GM12892 (cell line): ENCODE data around the gene FAM219A.
A peak's percentile ranks its signal among the peaks of the same experiment; 100 is the strongest.

ENCODE experiments used
- DNase-seq: peaks from one replicate; pipeline ENCODE4 v3.0.0; 2011; ENCODE audit not compliant: insufficient read length
- FAIRE-seq: peaks from 2 replicates; lab custom pipeline; 2011; peaks lifted over from hg19 to GRCh38; lab: Jason Lieb, UNC
- POLR2A ChIP-seq: IDR thresholded peaks from 2 replicates; pipeline ENCODE4 v1.6.1; 2011; ENCODE audit warnings: low read depth, low read length, control low read depth
- POLR2AphosphoS5 ChIP-seq: IDR thresholded peaks from 2 replicates; pipeline ENCODE4 v1.6.1; 2011; ENCODE audit warnings: low read depth, low read length, control low read depth
- TAF1 ChIP-seq: IDR thresholded peaks from 2 replicates; pipeline ENCODE4 v1.6.1; 2011; ENCODE audit warnings: low read depth, mild to moderate bottlenecking, control low read depth, low read length, borderline replicate concordance

The FAM219A gene

DNA sequence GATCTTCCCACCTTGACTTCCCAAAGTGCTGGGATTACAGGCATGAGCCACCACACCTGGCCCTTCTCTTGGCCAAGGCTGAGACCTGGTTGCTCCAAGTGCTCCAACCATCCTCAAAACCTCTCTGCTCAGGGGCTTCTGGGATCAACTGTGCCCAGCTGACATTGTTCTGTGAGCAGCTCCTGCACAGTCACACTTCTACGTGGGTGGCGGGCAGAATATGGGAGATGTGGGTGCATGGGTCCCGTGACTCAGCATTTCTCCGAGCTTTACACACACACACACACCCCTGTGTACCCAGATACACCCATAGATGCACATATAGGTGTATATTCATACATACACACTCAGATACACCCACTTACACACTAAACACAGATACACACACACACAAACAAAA is 71.1 kb downstream of the FAM219A start:
- DNase-seq (no peak), FAIRE-seq (no peak)
- TF ChIP-seq POLR2A (no peak), POLR2AphosphoS5 (no peak), TAF1 (no peak)

DNA sequence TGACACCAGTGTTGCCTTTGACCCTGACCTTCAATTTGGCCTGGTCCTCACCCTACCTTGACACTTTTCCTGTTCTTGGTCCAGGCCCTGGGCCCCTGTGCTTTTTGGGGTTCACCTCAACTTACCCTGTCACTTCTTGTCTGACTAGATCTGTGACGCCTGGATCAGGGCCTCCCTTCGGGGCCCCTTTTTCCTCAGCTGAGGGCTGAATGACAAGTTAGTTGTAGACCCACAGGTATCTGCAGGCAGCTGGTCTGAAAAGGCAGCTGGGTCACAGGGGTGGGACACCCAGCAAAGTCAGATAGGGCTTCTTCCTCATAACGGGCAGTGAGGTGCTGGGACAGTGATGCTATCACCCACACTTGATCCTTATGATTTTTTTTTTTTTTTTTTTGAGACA is 71.7 kb downstream of the FAM219A start:
- FAIRE-seq = no peak
- no peak for TF ChIP-seq TAF1
- no peak for TF ChIP-seq POLR2A
- no peak for TF ChIP-seq POLR2AphosphoS5
- DNase-seq = no peak

DNA sequence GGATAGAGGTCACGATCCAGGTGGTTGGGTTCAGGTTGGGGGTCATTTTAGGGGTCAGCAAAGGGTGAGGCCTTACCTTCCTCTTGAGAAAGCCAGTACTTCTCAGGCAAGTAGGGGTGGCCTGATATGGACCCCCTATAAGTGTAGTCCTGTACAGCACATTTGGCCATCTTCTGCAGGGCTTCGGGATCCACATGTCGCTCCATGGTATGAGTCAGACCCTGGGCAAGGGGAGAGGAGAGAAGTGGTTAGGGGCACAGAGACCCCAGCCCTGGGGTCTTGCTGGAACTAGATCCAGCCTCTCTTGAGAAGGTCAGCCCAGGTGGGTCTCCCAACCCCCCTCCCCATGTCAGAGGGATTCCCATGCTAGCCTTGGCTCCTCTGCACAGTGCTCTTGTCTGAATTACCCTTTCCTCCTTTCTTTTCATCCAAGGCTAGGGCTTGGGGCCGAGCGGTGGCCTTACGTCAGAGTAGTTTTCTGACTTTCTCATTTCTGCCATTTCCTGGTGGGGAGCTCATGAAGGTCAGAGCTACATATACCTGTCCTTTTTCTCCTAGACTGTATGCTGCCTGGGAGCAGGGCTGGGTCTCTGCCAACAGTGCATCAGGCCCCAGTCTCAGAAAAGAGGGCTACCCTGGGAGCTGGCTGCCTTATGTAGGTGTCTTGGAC is 72.7 kb downstream of the FAM219A start:
- TF ChIP-seq POLR2A (no peak), POLR2AphosphoS5 (no peak), TAF1 (no peak)
- FAIRE-seq = no peak
- no peak for DNase-seq

DNA sequence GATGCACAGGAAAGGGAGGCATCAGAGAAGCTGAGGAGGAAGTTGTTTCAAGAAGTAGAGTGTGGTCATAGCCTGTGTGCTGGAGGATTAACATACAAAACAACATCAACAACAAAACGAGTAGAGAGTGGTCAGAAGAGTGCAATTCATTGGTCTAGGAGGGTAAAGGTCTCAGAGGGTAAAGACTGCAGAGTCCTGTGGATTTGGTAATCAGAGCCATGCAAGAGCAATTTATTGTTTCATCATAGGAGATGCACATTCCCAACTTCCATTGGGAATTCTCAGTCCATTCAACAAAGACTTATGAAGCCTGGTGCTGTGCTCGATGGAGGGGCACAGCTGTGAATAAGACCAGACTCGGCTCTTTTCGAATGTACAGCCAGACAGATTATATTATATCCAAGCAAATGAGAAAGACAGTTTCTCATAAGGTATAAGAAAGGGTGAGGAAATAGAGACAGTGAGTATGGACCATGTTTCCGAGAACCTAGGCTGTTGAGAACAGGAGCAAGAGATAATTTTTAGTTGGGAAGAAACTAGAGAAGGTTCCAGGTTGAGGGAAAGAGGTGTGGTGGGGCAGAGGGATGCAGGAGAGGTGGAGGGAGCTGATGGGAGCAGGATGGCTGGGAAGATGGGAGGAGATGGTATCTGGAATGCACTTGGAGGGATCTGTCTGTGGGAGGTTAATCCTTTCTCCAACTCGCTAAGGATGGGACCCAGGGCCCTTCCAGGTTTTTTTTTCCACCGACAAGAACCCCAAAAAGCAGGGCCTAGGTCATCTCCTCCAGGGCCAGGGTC is 73.8 kb downstream of the FAM219A start:
- DNase-seq = no peak
- no peak for FAIRE-seq
- no peak for TF ChIP-seq POLR2AphosphoS5
- no peak for TF ChIP-seq TAF1
- no peak for TF ChIP-seq POLR2A

DNA sequence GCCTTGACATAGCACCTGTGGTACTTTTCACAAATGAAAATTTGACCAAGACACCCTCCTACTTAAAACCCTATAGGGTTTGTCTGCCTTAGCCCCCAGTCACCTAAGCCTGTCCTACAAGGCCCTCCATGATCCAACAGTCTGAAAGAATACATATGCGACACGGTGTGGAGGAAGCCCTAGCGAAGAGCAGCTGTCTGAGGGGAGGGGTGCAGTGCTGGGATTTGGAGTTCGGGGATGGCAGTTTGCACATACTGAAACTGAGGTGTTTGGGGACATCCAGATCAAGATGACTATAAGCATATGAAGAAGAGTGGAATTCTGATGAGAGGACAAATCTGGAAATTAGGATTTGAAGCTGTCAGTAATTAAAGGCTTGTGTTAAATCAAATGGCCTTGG is 74.5 kb downstream of the FAM219A start:
- TF ChIP-seq POLR2A (no peak), TAF1 (no peak), POLR2AphosphoS5 (no peak)
- DNase-seq (no peak), FAIRE-seq (no peak)

DNA sequence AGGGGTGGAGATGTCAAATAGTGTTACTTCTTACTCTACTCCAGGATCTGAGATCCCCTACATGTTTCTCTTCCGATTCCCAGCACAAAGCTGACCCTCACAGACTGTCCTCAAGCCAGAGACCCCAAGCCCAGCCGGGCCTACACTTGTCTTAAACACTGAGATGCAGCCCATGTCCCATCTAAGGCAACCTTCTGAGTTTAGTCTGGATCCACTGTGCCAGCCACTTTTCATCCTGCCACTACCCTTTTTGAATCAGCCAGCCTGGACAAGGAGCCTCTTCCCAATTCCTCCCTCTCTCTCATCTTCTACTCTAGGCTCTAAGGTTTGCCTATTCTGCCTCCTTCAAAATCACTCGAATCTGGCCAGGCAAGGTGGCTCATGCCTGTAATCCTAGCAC is 75.5 kb downstream of the FAM219A start:
- DNase-seq (no peak), FAIRE-seq (no peak)
- TF ChIP-seq POLR2A (no peak), TAF1 (no peak), POLR2AphosphoS5 (no peak)

DNA sequence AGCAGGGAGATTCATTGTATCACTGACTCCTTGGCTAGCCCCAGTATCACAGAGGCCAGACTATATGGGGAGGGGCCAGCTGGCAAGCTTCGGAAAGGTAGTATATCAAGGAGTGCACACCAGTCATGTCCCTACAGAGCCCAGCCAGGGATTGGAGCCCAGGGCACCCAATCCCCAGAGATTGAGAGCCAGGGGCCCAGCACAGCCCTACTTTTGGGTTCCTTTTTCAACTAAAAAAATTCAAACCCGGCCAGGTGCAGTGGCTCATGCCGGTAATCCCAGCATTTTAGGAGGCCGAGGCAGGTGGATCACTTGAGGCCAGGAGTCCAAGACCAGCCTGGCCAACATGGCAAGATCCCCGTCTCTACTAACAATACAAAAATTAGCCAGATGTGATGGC is 76.3 kb downstream of the FAM219A start:
- TF ChIP-seq POLR2A = no peak
- no peak for TF ChIP-seq TAF1
- no peak for TF ChIP-seq POLR2AphosphoS5
- no peak for FAIRE-seq
- DNase-seq = no peak

DNA sequence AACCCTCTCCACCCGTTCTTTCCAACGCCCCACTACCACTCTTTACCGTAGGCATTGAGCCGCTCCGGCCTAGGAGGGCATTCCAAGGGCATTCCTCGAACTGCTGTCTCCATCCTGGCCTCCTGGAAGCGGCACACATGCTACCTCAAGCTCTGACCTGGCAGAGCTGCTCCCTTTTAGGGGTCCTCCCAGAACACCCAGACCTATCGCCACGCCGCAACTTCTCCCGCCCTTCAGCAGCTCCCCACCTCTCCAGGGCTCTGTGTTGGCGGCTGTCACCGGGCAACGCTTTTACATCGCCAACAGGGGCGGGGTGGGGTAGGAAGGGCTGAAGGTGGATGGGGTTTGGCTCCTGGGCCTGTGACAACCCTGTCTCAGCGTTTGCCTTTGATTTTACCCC is 77.0 kb downstream of the FAM219A start:
- DNase-seq (no peak), FAIRE-seq (no peak)
- TF ChIP-seq POLR2AphosphoS5 = no peak
- no peak for TF ChIP-seq TAF1
- TF ChIP-seq POLR2A = no peak

DNA sequence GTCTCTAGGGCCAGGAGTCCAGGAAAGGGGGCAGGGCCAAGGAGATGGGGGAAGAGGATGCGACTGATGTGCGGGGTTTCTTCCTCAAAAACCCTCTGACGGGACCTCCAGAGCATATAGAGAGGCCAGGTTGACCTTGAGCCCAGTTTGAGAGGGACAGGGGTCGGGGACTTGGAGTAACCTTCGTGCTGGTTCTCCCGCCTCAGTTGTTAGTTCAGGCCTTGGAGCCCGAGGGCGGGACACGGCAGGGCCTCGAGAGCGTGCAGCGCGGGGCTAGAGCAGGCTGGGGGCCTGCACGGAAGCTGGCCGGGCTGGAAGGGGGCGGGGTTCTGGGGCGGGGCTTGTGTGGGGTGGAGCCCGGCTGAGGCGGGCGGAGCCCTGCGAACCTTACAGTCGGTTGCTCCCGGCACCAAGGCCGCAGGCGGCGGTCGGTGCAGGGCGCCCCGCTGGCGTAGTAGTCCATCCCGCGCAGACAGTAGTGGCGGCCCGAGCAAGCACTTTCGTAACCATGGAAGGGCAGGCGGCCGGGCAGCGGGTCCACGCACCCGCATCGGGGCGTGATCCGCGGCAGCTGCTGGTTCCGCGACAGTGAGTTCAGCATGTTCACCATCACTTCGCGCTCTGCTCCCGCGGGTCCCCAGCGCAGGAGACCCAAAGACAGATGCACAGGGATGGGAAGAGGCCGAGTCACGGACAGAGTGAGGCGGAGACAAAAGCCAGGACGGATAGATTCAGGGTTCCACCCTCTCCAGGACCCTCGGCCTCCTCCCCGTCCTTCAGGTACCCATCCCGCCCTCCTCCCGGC is 77.7 kb downstream of the FAM219A start:
- DNase-seq = peak; percentile 94
- TF ChIP-seq TAF1 = no peak
- no peak for TF ChIP-seq POLR2A
- TF ChIP-seq POLR2AphosphoS5 = no peak
- peak; percentile 50 for FAIRE-seq

DNA sequence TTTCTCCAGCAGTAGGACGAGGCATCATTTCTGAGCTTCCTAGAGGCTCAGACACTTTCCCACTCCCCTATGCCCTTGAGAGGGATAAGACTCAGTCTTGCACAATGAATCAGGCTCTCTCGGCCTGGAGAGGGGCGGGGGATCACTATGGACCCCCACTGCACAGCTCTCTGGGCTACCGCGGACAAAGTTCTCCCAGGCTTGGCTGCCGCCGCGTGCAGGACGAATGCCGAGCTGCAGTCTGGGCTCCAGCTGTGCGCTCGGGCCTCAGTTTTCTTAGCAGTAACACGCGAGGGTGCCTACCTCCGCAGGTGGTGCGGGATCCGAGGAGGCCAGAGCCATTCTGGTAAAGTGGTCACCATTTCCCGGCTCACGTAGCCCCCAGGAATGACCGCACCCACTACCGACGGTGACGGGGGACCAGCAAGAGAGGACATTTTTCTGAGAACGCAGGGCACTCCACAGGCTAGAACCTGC is 78.3 kb downstream of the FAM219A start:
- TF ChIP-seq POLR2A (no peak), POLR2AphosphoS5 (no peak), TAF1 (no peak)
- FAIRE-seq (no peak), DNase-seq (no peak)
